HCT116 (cell line): ENCODE results near the gene ATG4B. TPM values are rescaled to one million over a fixed set of nuclear protein-coding genes. Genes with fewer than 3 reads are reported as not detected.

ENCODE experiments used
- ATAC-seq: fragments of 200-7000 bp; cut with Tn5 transposase; 2 replicates; pipeline ENCODE4 v1.9.1; 2020; ENCODE audit warnings: mild to moderate bottlenecking, moderate library complexity
- BruUV-seq: library from RNA; stranded (reverse); fragments of 400-500 nt; replicated peaks from 2 replicates; lab custom pipeline; 2021; lab: Mats Ljungman, UMichigan
- CTCF ChIA-PET: fragments of 300-600 bp; sonication (Branson Sonifier 250); formaldehyde crosslinking; loops from one replicate; lab custom pipeline; 2021; ENCODE audit warnings: antibody characterized with exemption; lab: Charles Lee
- POLR2A ChIA-PET: fragments of 300-600, 350-600 bp; sonication (Branson Sonifier 250); formaldehyde crosslinking; loops from one replicate; lab custom pipeline; 2021; ENCODE audit warnings: antibody characterized with exemption; lab: Charles Lee
- RAD21 ChIA-PET, 2 experiments: fragments of 300-600 bp; sonication (Branson Sonifier 250); formaldehyde crosslinking; loops; one replicate each; lab custom pipeline; 2023; ENCODE audit warnings: low total read pairs in 2 of 2; ENCODE audit not compliant: uncharacterized antibody in 2 of 2, unreplicated experiment in 2 of 2, low non-redundant PET in 1 of 2; lab: Charles Lee
- DNase-seq: peaks from one replicate; pipeline ENCODE4 v3.0.0-alpha.2; 2010; ENCODE audit warnings: low read depth, low spot score
- H2AFZ ChIP-seq: fragments of 200-600 bp; shearing (Covaris generic), sonication (generic); 2 replicates; pipeline ENCODE4 v1.6.1; 2017; ENCODE audit warnings: low read depth, mixed run types, mixed read lengths, antibody characterized with exemption, low read length; ENCODE audit not compliant: poor library complexity, severe bottlenecking
- H3K27ac ChIP-seq: 2 replicates; pipeline ENCODE4 v1.5.1; 2012; ENCODE audit warnings: low read depth, low read length
- H3K27me3 ChIP-seq: fragments of 200-600 bp; sonication (generic); 2 replicates; pipeline ENCODE4 v1.6.1; 2016; ENCODE audit warnings: mixed run types, low read length, mixed read lengths; ENCODE audit not compliant: insufficient read depth
- H3K36me3 ChIP-seq, 2 experiments: fragments of 200-500 bp in 1 of 2; fragments of 200-600 bp in 1 of 2; sonication (Bioruptor generic) in 1 of 2; sonication (generic) in 1 of 2; 2 replicates each; pipeline versions ENCODE4 v1.5.1 to v1.6.1; 2014 to 2016; ENCODE audit warnings: low read length in 2 of 2, inconsistent platforms in 1 of 2, mixed read lengths in 1 of 2, mixed run types in 1 of 2; ENCODE audit not compliant: insufficient read depth in 2 of 2, control insufficient read depth in 1 of 2
- H3K4me1 ChIP-seq, 2 experiments: fragments of 200-600 bp in 1 of 2; sonication (generic) in 1 of 2; 2 replicates each; pipeline versions ENCODE4 v1.5.1 to v1.6.1; 2012 to 2017; ENCODE audit warnings: low read length in 2 of 2, inconsistent platforms in 1 of 2, mild to moderate bottlenecking in 1 of 2, mixed read lengths in 1 of 2, mixed run types in 1 of 2, moderate library complexity in 1 of 2; ENCODE audit not compliant: insufficient read depth in 2 of 2, control insufficient read depth in 1 of 2
- H3K4me2 ChIP-seq: fragments of 200-600 bp; sonication (generic); 2 replicates; pipeline ENCODE4 v1.6.1; 2017; ENCODE audit warnings: mixed run types, low read length, mixed read lengths
- H3K4me3 ChIP-seq, 2 experiments: fragments of 200-600 bp in 1 of 2; sonication (generic) in 1 of 2; replicated peaks in 1 of 2; 2 replicates each; pipeline ENCODE4 v1.5.1; 2011 to 2016; ENCODE audit warnings: low read length in 2 of 2, control low read depth in 1 of 2, low read depth in 1 of 2, mild to moderate bottlenecking in 1 of 2, mixed read lengths in 1 of 2, mixed run types in 1 of 2
- H3K79me2 ChIP-seq: fragments of 200-600 bp; sonication (generic); 2 replicates; pipeline ENCODE4 v1.6.1; 2017; ENCODE audit warnings: mild to moderate bottlenecking, mixed run types, low read length, moderate library complexity, mixed read lengths; ENCODE audit not compliant: insufficient read depth
- H3K9ac ChIP-seq: fragments of 200-600 bp; sonication (generic); 2 replicates; pipeline ENCODE4 v1.6.1; 2016; ENCODE audit warnings: low read length, mixed read lengths
- H3K9me2 ChIP-seq: fragments of 200-600 bp; sonication (generic), shearing (Covaris generic); 2 replicates; pipeline ENCODE4 v1.6.1; 2017; ENCODE audit warnings: mixed run types, mild to moderate bottlenecking, moderate library complexity; ENCODE audit not compliant: insufficient read depth
- H3K9me3 ChIP-seq, 2 experiments: fragments of 200-500 bp in 1 of 2; fragments of 200-600 bp in 1 of 2; sonication (Bioruptor generic) in 1 of 2; sonication (generic) in 1 of 2; 2 replicates each; pipeline ENCODE4 v1.6.1; 2014 to 2017; ENCODE audit warnings: low read length in 2 of 2, mixed read lengths in 2 of 2, inconsistent platforms in 1 of 2, low read depth in 1 of 2, mild to moderate bottlenecking in 1 of 2, mixed run types in 1 of 2, moderate library complexity in 1 of 2; ENCODE audit not compliant: control insufficient read depth in 1 of 2, insufficient read depth in 1 of 2
- H4K20me1 ChIP-seq: fragments of 200-600 bp; sonication (generic), shearing (Covaris generic); 2 replicates; pipeline ENCODE4 v1.6.1; 2017; ENCODE audit warnings: mixed run types, mild to moderate bottlenecking, moderate library complexity; ENCODE audit not compliant: insufficient read depth
- EZH2phosphoT487 ChIP-seq: fragments of 200-600 bp; IDR thresholded peaks from 2 replicates; pipeline ENCODE4 v1.6.1; 2018; ENCODE audit warnings: antibody characterized with exemption, borderline replicate concordance
- RAD21 ChIP-seq: IDR thresholded peaks from 2 replicates; pipeline ENCODE4 v1.6.1; 2012; ENCODE audit warnings: low read depth, mild to moderate bottlenecking
- ZFX ChIP-seq: fragments of 450-650 bp; IDR thresholded peaks from 2 replicates; pipeline ENCODE4 v1.6.1; 2017
- intact Hi-C: fragments of 100-400 bp; cut with micrococcal nuclease; formaldehyde crosslinking; loops from 2 replicates; pipeline ENCODE4 v1.10.0; 2022
- total RNA-seq: library from RNA; stranded (reverse); gene quantifications from one replicate; pipeline ENCODE4 v1.2.1, GENCODE V29; 2021; ENCODE audit not compliant: unreplicated experiment
- TF ChIP-seq, protein P1 (sequence below), 3 experiments: fragments of 200-600 bp in 1 of 3; sonication (generic) in 1 of 3; IDR thresholded peaks in 2 of 3; conservative IDR thresholded peaks in 1 of 3; 2 replicates each; pipeline ENCODE4 v1.5.1; 2012 to 2017; ENCODE audit warnings: low read depth in 2 of 3, low read length in 2 of 3, antibody characterized with exemption in 1 of 3, borderline replicate concordance in 1 of 3, control low read depth in 1 of 3, mild to moderate bottlenecking in 1 of 3, mixed read lengths in 1 of 3, mixed run types in 1 of 3, moderate library complexity in 1 of 3; ENCODE audit not compliant: insufficient read depth in 1 of 3
- TF ChIP-seq, protein P2 (sequence below): IDR thresholded peaks from 2 replicates; pipeline ENCODE4 v1.6.1; 2011; ENCODE audit warnings: mild to moderate bottlenecking, low read length, moderate library complexity; ENCODE audit not compliant: insufficient replicate concordance; ENCODE audit errors: extremely low read depth
- TF ChIP-seq, protein P3 (sequence below): IDR thresholded peaks from 2 replicates; pipeline ENCODE4 v1.6.1; 2012

The ATG4B gene
- total RNA-seq, 1 experiment from 2014 or later, result 87.4 TPM

DNA sequence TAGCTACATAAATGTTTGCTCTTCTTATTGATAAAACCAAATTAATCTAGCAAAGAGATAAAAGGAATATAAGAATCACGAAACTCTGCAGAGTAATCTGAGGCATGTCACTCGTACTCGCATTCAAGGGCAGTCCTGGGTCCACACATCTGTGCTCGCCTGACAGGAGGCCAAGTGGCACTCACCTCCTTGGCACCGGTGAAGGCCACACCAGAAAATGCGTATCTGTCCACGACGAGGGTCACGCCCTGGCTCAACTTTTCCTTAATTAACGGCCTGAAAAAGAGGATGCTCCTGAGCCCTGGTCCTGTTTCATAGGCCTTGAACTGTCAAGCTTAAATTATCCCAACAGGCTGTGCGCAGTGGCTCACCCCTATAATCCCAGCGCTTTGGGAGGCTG lies 42.6 kb downstream of the ATG4B start (continued):
- TF ChIP-seq, protein P1, sequence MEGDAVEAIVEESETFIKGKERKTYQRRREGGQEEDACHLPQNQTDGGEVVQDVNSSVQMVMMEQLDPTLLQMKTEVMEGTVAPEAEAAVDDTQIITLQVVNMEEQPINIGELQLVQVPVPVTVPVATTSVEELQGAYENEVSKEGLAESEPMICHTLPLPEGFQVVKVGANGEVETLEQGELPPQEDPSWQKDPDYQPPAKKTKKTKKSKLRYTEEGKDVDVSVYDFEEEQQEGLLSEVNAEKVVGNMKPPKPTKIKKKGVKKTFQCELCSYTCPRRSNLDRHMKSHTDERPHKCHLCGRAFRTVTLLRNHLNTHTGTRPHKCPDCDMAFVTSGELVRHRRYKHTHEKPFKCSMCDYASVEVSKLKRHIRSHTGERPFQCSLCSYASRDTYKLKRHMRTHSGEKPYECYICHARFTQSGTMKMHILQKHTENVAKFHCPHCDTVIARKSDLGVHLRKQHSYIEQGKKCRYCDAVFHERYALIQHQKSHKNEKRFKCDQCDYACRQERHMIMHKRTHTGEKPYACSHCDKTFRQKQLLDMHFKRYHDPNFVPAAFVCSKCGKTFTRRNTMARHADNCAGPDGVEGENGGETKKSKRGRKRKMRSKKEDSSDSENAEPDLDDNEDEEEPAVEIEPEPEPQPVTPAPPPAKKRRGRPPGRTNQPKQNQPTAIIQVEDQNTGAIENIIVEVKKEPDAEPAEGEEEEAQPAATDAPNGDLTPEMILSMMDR (IDR thresholded peaks at IDR 0.05 in 2 of 3, conservative IDR thresholded peaks at IDR 0.05 in 1 of 3; ENCODE audit: borderline replicate concordance in 1 of 3, insufficient read depth in 1 of 3, low read depth in 2 of 3, low read length in 2 of 3), result no peak
- TF ChIP-seq, protein P2, sequence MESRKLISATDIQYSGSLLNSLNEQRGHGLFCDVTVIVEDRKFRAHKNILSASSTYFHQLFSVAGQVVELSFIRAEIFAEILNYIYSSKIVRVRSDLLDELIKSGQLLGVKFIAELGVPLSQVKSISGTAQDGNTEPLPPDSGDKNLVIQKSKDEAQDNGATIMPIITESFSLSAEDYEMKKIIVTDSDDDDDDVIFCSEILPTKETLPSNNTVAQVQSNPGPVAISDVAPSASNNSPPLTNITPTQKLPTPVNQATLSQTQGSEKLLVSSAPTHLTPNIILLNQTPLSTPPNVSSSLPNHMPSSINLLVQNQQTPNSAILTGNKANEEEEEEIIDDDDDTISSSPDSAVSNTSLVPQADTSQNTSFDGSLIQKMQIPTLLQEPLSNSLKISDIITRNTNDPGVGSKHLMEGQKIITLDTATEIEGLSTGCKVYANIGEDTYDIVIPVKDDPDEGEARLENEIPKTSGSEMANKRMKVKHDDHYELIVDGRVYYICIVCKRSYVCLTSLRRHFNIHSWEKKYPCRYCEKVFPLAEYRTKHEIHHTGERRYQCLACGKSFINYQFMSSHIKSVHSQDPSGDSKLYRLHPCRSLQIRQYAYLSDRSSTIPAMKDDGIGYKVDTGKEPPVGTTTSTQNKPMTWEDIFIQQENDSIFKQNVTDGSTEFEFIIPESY, result no peak
- no peak for TF ChIP-seq ZFX
- TF ChIP-seq RAD21, result no peak
- TF ChIP-seq, protein P3, sequence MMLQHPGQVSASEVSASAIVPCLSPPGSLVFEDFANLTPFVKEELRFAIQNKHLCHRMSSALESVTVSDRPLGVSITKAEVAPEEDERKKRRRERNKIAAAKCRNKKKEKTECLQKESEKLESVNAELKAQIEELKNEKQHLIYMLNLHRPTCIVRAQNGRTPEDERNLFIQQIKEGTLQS, result no peak

DNA sequence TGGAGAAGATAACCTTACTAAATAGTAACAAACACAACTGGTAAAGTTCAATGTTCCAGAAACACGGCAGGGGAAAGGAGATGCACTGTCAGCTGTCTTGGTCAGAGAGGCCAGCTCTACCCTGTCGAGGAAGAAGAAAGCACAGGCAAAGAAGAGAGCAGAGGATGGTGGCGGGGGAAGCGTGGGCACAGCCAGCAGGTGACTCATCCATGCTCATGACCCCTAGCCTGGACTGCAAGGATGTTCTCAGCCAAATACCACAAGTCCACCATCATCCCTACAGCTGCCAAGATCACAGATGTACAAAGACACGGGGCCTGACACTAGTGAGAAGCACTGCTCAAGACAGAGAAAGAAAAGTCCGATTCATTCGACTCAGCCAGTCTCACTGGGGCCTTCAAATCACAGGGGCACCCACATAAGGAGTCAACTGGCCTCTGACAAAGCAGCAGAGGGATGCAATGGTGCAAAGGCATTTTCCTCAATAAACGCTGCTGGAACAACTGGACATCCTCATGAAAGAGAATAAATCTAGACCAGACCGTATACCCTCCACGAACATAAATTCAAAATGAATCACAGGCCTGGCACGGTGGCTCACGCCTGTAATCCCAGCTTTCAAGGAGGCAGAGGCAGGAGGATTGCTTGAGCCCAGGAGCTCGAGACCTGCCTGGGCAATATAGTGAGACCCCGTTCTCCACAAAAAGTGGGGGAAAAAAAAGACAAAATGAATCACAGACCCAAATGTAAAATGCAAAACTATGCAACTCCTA lies 43.5 kb downstream of the ATG4B start:
- POLR2A ChIA-PET, result no interaction called here
- Histone ChIP-seq H3K4me3 (no peak overlapping the region), H3K27me3 (no peaks in the 10 kb centered on the region), H3K27ac (no peak overlapping the region), H3K9me2 (no peaks in the 10 kb centered on the region), H2AFZ (no peak overlapping the region), H3K4me2 (no peak overlapping the region), H3K79me2 (peaks cover 60% of the 10 kb centered on the region), H4K20me1 (no peaks in the 10 kb centered on the region)
- intact Hi-C loops, result no loop called here
- DNase-seq (no peak), ATAC-seq (no peak)
- no TSS peak for BruUV-seq
- CTCF ChIA-PET, result no interaction called here
- RAD21 ChIA-PET, result no interaction called here
- TF ChIP-seq, protein P1 (IDR thresholded peaks at IDR 0.05 in 2 of 3, conservative IDR thresholded peaks at IDR 0.05 in 1 of 3; ENCODE audit: borderline replicate concordance in 1 of 3, insufficient read depth in 1 of 3, low read depth in 2 of 3, low read length in 2 of 3), result no peak
- TF ChIP-seq, protein P3, result no peak
- TF ChIP-seq EZH2phosphoT487 (no peak), ZFX (no peak)
- TF ChIP-seq, all 23 proteins: peak for 0
- Histone ChIP-seq H3K9me3 (no peaks in the 10 kb centered on the region), H3K4me1 (peaks cover 3 to 6% of the 10 kb centered on the region in 2 experiments; a peak in 2 of 4 replicates), H3K36me3 (peaks cover 47 to 57% of the 10 kb centered on the region in 2 experiments), H3K9ac (no peak overlapping the region)
